SK-N-SH (cell line): ENCODE data around the gene FAM234A. TPM values are rescaled to one million over a fixed set of nuclear protein-coding genes. Genes with fewer than 3 reads are reported as not detected.

Experiments used
- CTCF ChIA-PET: fragments of 300-600, 350-600 bp; formaldehyde crosslinking; extraction: SDS; loops from one replicate; lab custom pipeline; 2021; lab: Yijun Ruan, JAX
- POLR2A ChIA-PET: fragments of 350-600 bp; sonication (Branson Sonifier 250); formaldehyde crosslinking; extraction: SDS; loops from one replicate; lab custom pipeline; 2020; ENCODE audit warnings: antibody characterized with exemption, inconsistent platforms; lab: Yijun Ruan, JAX
- DNase-seq: peaks from one replicate; pipeline ENCODE4 v3.0.0; 2012
- H2AFZ ChIP-seq: fragments of 200-600 bp; sonication (generic); 2 replicates; pipeline ENCODE4 v1.8.1; 2016; ENCODE audit warnings: antibody characterized with exemption, mild to moderate bottlenecking, low read depth
- H3F3A ChIP-seq: fragments of 200-600 bp; sonication (generic); replicated peaks from 2 replicates; pipeline ENCODE3; 2016; ENCODE audit warnings: antibody characterized with exemption, mild to moderate bottlenecking; ENCODE audit not compliant: insufficient read depth
- H3K27ac ChIP-seq, 2 experiments: fragments of 200-500 bp in 1 of 2; fragments of 200-600 bp in 1 of 2; sonication (Bioruptor generic) in 1 of 2; sonication (generic), shearing (Covaris generic) in 1 of 2; 2 replicates each; pipeline versions ENCODE4 v1.5.1 to v1.6.1; 2014 to 2016; ENCODE audit warnings: low read depth in 2 of 2, inconsistent platforms in 1 of 2, low read length in 1 of 2, mild to moderate bottlenecking in 1 of 2, mixed read lengths in 1 of 2
- H3K27me3 ChIP-seq: fragments of 200-600 bp; sonication (generic), shearing (Covaris generic); 2 replicates; pipeline ENCODE4 v1.6.1; 2016; ENCODE audit warnings: mixed run types; ENCODE audit not compliant: insufficient read depth
- H3K36me3 ChIP-seq, 2 experiments: fragments of 200-500 bp in 1 of 2; fragments of 200-600 bp in 1 of 2; sonication (Bioruptor generic) in 1 of 2; sonication (generic) in 1 of 2; replicated peaks in 1 of 2; 2 replicates each; pipeline versions ENCODE3 to v1.5.1; 2014 to 2016; ENCODE audit warnings: low read length in 1 of 2, mild to moderate bottlenecking in 1 of 2; ENCODE audit not compliant: insufficient read depth in 2 of 2, control insufficient read depth in 1 of 2
- H3K4me1 ChIP-seq, 2 experiments: fragments of 200-500 bp in 1 of 2; fragments of 200-600 bp in 1 of 2; sonication (Bioruptor generic) in 1 of 2; sonication (generic), shearing (Covaris generic) in 1 of 2; 2 replicates each; pipeline versions ENCODE4 v1.5.1 to v1.6.1; 2014 to 2016; ENCODE audit warnings: low read depth in 1 of 2, low read length in 1 of 2, mixed run types in 1 of 2; ENCODE audit not compliant: insufficient read depth in 2 of 2, control insufficient read depth in 1 of 2
- H3K4me2 ChIP-seq: fragments of 200-600 bp; sonication (generic), shearing (Covaris generic); 2 replicates; pipeline ENCODE4 v1.6.1; 2017; ENCODE audit warnings: mixed run types
- H3K4me3 ChIP-seq, 2 experiments: fragments of 200-500 bp in 1 of 2; fragments of 200-600 bp in 1 of 2; sonication (Bioruptor generic) in 1 of 2; sonication (generic), shearing (Covaris generic) in 1 of 2; 2 replicates each; pipeline versions ENCODE4 v1.5.1 to v1.8.1; 2014 to 2016; ENCODE audit warnings: low read depth in 2 of 2, inconsistent platforms in 1 of 2, low read length in 1 of 2, mild to moderate bottlenecking in 1 of 2, mixed read lengths in 1 of 2, moderate library complexity in 1 of 2
- H3K79me2 ChIP-seq: fragments of 200-600 bp; sonication (generic); 2 replicates; pipeline ENCODE4 v1.8.1; 2017; ENCODE audit warnings: mild to moderate bottlenecking; ENCODE audit not compliant: insufficient read depth
- H3K9ac ChIP-seq: fragments of 200-600 bp; sonication (generic); 2 replicates; pipeline ENCODE4 v1.6.1; 2017; ENCODE audit warnings: mixed run types
- H3K9me2 ChIP-seq: fragments of 200-600 bp; sonication (generic); 2 replicates; pipeline ENCODE4 v1.6.1; 2017; ENCODE audit warnings: mixed run types
- H3K9me3 ChIP-seq: fragments of 200-600 bp; sonication (generic); 2 replicates; pipeline ENCODE4 v1.6.1; 2017; ENCODE audit warnings: mixed run types, mild to moderate bottlenecking, moderate library complexity
- H4K20me1 ChIP-seq: fragments of 200-600 bp; sonication (generic); 2 replicates; pipeline ENCODE4 v1.6.1; 2017; ENCODE audit warnings: mild to moderate bottlenecking, mixed run types; ENCODE audit not compliant: insufficient read depth
- FOXJ3 ChIP-seq: sonication (generic); formaldehyde crosslinking; IDR thresholded peaks from 2 replicates; pipeline ENCODE4 v1.5.1; 2020; ENCODE audit warnings: mild to moderate bottlenecking, missing genetic modification reagents
- FOXM1 ChIP-seq: IDR thresholded peaks from 2 replicates; pipeline ENCODE4 v1.4.0; 2012; ENCODE audit warnings: low read depth, mild to moderate bottlenecking
- GATA2 ChIP-seq: sonication (generic); formaldehyde crosslinking; IDR thresholded peaks from 2 replicates; pipeline ENCODE4 v1.5.0; 2020; ENCODE audit warnings: mild to moderate bottlenecking, missing genetic modification reagents
- JUND ChIP-seq: IDR thresholded peaks from 2 replicates; pipeline ENCODE4 v1.4.0; 2012
- MEF2A ChIP-seq: IDR thresholded peaks from 2 replicates; pipeline ENCODE4 v1.4.0; 2012; ENCODE audit warnings: low read depth, borderline replicate concordance
- MXI1 ChIP-seq: IDR thresholded peaks from 2 replicates; pipeline ENCODE4 v1.6.1; 2012; ENCODE audit warnings: mild to moderate bottlenecking, low read depth, low read length, improper control_type of control experiment
- NFIC ChIP-seq: IDR thresholded peaks from 2 replicates; pipeline ENCODE4 v1.4.0; 2012; ENCODE audit warnings: borderline replicate concordance
- NRF1 ChIP-seq: IDR thresholded peaks from 2 replicates; pipeline ENCODE4 v1.6.1; 2012; ENCODE audit warnings: low read depth, mild to moderate bottlenecking, low read length
- POLR2AphosphoS5 ChIP-seq: IDR thresholded peaks from 2 replicates; pipeline ENCODE4 v1.6.1; 2012; ENCODE audit warnings: low read depth, low read length
- RAD21 ChIP-seq: IDR thresholded peaks from 2 replicates; pipeline ENCODE4 v1.6.1; 2012; ENCODE audit warnings: mild to moderate bottlenecking, low read length
- RCOR1 ChIP-seq: fragments of 150-350 bp; IDR thresholded peaks from 2 replicates; pipeline ENCODE4 v1.6.1; 2017; ENCODE audit warnings: antibody characterized with exemption, low read length
- SMC3 ChIP-seq: IDR thresholded peaks from 2 replicates; pipeline ENCODE4 v1.6.1; 2012; ENCODE audit warnings: low read depth, low read length, improper control_type of control experiment
- TEAD4 ChIP-seq: IDR thresholded peaks from 2 replicates; pipeline ENCODE4 v1.4.0; 2012; ENCODE audit warnings: mild to moderate bottlenecking, borderline replicate concordance; ENCODE audit not compliant: insufficient read depth
- YY1 ChIP-seq: IDR thresholded peaks from 2 replicates; pipeline ENCODE4 v1.4.0; 2012; ENCODE audit warnings: low read depth, mild to moderate bottlenecking
- WGBS: methylation state at CpG from one replicate; pipeline ENCODE4 v1.1.6; 2017; ENCODE audit warnings: low lambda C conversion rate; 5-methylcytosine and 5-hydroxymethylcytosine counted together
- polyA plus RNA-seq, 3 experiments: library from polyadenylated mRNA; depleted of rRNA; stranded (reverse); fragments of >200 nt; gene quantifications; 2 replicates each; pipeline ENCODE4 v1.2.3, GENCODE V29; 2012
- TF ChIP-seq, protein P1 (sequence below): IDR thresholded peaks from 2 replicates; pipeline ENCODE4; 2012
- TF ChIP-seq, protein P2 (sequence below): fragments of 150-350 bp; IDR thresholded peaks from 2 replicates; pipeline ENCODE4 v1.6.1; 2017; ENCODE audit warnings: antibody characterized with exemption, low read length, low read depth, borderline replicate concordance
- TF ChIP-seq, protein P3 (sequence below): fragments of 200-600 bp; sonication (generic); IDR thresholded peaks from 2 replicates; pipeline ENCODE4 v1.6.1; 2017; ENCODE audit warnings: antibody characterized with exemption, mild to moderate bottlenecking, moderate library complexity
- TF ChIP-seq, protein P4 (sequence below): IDR thresholded peaks from 2 replicates; pipeline ENCODE4 v1.6.1; 2012; ENCODE audit warnings: mild to moderate bottlenecking, low read depth, low read length, moderate library complexity

The FAM234A gene
- polyA plus RNA-seq, 1 of the 3 experiments (the other 2 are of a cell fraction) = 126 TPM

DNA sequence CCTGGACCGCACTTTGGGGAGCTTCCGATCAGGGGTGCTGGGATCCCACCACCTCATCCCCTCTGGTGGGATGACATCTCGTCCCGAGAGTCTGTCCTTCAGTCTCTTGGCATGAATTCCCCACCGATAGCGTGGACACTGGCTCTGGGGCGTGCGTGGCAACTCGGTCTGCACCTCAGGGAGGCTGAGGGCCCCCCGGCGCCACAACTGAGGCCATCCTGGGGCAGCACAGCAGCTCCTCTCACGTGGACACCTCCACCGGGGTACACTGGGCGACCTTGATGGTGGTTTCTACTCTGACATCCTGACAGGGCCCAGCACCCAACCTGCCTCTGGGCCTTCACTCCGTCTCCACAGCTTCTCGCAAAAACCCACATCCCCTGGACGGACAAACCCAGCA, 56.9 kb downstream of the FAM234A start:
- ChIA-PET POLR2A (no interaction called here), CTCF (no interaction called here)
- no peaks in the 10 kb centered on the region for H3K4me1 ChIP-seq
- H3F3A ChIP-seq = no peaks in the 10 kb centered on the region
- H3K27ac ChIP-seq = no peak overlapping the region
- no peak for DNase-seq
- H3K79me2 ChIP-seq = no peaks in the 10 kb centered on the region
- no peak for TF ChIP-seq NFIC
- no peak for TF ChIP-seq GATA2 (CRISPR knock-in tag)
- no peak for TF ChIP-seq RAD21
- TF ChIP-seq MXI1 = no peak
- no peak for TF ChIP-seq RCOR1
- TF ChIP-seq YY1 = no peak
- TF ChIP-seq, protein P1, sequence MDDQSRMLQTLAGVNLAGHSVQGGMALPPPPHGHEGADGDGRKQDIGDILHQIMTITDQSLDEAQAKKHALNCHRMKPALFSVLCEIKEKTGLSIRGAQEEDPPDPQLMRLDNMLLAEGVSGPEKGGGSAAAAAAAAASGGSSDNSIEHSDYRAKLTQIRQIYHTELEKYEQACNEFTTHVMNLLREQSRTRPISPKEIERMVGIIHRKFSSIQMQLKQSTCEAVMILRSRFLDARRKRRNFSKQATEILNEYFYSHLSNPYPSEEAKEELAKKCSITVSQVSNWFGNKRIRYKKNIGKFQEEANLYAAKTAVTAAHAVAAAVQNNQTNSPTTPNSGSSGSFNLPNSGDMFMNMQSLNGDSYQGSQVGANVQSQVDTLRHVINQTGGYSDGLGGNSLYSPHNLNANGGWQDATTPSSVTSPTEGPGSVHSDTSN = no peak
- TF ChIP-seq TEAD4 = no peak
- TF ChIP-seq POLR2AphosphoS5 = no peak
- TF ChIP-seq, protein P2, sequence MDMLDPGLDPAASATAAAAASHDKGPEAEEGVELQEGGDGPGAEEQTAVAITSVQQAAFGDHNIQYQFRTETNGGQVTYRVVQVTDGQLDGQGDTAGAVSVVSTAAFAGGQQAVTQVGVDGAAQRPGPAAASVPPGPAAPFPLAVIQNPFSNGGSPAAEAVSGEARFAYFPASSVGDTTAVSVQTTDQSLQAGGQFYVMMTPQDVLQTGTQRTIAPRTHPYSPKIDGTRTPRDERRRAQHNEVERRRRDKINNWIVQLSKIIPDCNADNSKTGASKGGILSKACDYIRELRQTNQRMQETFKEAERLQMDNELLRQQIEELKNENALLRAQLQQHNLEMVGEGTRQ = no peak
- TF ChIP-seq FOXJ3 = no peak
- no peak for TF ChIP-seq FOXM1
- TF ChIP-seq, protein P3, sequence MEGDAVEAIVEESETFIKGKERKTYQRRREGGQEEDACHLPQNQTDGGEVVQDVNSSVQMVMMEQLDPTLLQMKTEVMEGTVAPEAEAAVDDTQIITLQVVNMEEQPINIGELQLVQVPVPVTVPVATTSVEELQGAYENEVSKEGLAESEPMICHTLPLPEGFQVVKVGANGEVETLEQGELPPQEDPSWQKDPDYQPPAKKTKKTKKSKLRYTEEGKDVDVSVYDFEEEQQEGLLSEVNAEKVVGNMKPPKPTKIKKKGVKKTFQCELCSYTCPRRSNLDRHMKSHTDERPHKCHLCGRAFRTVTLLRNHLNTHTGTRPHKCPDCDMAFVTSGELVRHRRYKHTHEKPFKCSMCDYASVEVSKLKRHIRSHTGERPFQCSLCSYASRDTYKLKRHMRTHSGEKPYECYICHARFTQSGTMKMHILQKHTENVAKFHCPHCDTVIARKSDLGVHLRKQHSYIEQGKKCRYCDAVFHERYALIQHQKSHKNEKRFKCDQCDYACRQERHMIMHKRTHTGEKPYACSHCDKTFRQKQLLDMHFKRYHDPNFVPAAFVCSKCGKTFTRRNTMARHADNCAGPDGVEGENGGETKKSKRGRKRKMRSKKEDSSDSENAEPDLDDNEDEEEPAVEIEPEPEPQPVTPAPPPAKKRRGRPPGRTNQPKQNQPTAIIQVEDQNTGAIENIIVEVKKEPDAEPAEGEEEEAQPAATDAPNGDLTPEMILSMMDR = no peak
- TF ChIP-seq SMC3 = no peak
- no peak for TF ChIP-seq NRF1
- no peak for TF ChIP-seq JUND
- TF ChIP-seq, protein P4, sequence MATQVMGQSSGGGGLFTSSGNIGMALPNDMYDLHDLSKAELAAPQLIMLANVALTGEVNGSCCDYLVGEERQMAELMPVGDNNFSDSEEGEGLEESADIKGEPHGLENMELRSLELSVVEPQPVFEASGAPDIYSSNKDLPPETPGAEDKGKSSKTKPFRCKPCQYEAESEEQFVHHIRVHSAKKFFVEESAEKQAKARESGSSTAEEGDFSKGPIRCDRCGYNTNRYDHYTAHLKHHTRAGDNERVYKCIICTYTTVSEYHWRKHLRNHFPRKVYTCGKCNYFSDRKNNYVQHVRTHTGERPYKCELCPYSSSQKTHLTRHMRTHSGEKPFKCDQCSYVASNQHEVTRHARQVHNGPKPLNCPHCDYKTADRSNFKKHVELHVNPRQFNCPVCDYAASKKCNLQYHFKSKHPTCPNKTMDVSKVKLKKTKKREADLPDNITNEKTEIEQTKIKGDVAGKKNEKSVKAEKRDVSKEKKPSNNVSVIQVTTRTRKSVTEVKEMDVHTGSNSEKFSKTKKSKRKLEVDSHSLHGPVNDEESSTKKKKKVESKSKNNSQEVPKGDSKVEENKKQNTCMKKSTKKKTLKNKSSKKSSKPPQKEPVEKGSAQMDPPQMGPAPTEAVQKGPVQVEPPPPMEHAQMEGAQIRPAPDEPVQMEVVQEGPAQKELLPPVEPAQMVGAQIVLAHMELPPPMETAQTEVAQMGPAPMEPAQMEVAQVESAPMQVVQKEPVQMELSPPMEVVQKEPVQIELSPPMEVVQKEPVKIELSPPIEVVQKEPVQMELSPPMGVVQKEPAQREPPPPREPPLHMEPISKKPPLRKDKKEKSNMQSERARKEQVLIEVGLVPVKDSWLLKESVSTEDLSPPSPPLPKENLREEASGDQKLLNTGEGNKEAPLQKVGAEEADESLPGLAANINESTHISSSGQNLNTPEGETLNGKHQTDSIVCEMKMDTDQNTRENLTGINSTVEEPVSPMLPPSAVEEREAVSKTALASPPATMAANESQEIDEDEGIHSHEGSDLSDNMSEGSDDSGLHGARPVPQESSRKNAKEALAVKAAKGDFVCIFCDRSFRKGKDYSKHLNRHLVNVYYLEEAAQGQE = no peak
- TF ChIP-seq MEF2A = no peak
- no peaks in the 10 kb centered on the region for H3K27me3 ChIP-seq
- no peaks in the 10 kb centered on the region for H4K20me1 ChIP-seq
- no peak overlapping the region for H3K4me2 ChIP-seq
- H3K9me2 ChIP-seq = no peaks in the 10 kb centered on the region
- no peak overlapping the region for H2AFZ ChIP-seq
- no peak overlapping the region for H3K4me3 ChIP-seq
- WGBS = 96% methylated on average over 4 of the region's 17 CpGs
- peaks cover 0 to 44% of the 10 kb centered on the region in 2 experiments for H3K36me3 ChIP-seq
- no peak overlapping the region for H3K9ac ChIP-seq
- no peaks in the 10 kb centered on the region for H3K9me3 ChIP-seq
